Left kidney (tissue), 2 donors: ENCODE measurements around the gene WDR36. TPM values are rescaled to one million over a fixed set of nuclear protein-coding genes. Genes with fewer than 3 reads are reported as not detected.

ENCODE experiments used
- DNase-seq: peaks from one replicate; pipeline ENCODE4 v3.0.0-alpha.2; 2013
- polyA plus RNA-seq: library from polyadenylated mRNA; unstranded; fragments of 120-200 nt; gene quantifications from one replicate; pipeline ENCODE4 v1.2.1, GENCODE V29; 2013; ENCODE audit not compliant: insufficient read length

The WDR36 gene
- polyA plus RNA-seq, 1 donor, result 36.1 TPM

DNA sequence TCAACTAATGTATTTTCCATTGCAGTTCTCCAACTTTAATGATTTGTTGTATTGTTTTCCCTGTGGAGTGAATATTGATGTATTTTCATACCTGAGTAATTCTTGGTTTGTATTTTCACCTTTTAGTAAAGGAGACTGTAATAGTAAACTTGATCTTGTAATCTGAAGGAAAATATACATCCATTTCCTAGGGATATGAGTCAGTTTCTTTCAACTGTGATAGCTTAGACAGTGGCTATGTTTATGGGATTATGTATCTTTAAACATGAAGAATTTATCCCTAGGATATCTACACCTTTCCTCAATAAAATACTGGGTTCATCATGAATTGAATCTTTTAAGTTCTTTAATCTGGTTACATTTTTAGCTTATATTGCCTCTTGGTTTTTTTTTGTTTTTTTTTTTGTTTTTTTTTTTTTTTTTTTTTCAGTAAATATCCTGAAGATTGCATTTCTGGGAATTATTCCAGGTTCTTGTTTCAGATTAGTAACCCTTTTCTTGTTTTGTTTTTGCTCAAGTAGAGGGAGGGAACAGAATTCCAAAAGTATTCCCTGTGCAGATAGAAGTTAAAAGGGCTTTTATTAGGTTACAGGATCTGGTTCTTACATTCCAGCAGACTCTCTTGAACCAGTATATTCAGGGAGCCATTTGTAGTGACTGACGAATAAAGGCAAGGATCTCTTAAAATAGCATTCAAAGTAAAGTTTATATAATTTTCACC lies 7.1 kb downstream of the WDR36 start:
- DNase-seq, result no peak

DNA sequence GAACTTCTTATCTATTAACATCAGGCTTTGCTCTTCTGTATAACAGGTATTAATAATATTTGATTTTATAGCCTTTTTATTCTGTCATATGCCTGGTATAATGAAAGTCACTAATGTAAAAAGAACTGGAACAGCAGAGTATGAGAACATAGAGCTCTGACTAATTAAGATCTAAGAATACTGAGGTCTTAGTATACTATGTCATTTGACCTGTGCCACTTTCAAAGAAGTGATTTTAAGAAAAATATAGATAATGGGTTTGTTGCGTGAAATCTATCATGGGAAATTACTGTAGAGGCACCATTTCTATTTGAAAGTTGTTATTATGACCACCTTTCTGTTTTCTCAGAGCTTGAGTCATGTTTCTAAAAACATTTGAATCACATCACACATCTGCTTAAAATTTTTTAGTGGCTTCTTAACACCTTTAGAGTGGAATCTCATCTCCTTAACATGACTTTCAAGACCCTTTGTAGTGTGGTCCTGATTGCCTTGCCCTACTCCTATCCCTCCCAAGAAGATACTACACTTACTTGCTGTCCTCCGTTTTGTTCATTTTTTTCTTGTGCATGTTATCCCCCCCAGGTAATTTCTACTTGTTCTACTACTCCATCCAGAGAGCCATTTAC lies 14.3 kb downstream of the WDR36 start:
- no peak for DNase-seq

DNA sequence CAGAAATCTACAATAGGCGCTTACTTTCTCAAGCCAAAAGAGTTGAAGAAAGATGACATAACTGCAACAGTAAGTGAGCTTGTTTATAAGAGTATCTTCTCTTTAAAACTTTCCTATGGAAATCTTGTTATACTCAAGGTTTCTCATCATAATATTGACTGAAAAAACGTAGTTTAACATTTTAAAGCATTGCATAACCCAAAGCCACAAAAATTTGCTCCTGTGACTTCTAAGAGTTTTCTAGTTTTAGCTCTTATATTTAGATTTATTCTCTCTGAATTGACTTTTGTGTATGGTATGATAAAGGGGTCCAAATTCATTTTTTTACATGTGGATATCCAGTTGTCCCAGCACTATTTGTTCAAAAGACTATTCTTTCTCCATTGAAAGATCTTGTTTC lies 15.2 kb downstream of the WDR36 start:
- DNase-seq, result no peak

DNA sequence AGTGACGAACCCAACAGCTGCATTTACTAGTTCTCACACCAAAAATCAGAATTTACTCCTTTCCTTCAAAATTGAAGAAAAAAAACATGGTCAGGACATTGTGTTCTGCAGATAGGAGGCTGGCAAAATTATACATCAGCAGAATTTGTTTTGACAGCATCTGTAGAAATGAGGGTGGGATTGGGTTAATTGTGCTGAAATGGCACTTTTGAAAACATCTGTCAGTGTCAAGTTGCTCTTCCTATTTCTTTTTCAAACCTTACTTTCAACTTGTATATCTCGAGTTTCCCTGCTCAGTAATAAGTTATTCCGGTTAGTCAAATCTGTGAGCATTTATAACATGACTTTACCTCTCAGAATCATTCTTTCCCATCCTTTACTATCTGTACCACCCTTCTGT lies 19.8 kb downstream of the WDR36 start:
- no peak for DNase-seq

DNA sequence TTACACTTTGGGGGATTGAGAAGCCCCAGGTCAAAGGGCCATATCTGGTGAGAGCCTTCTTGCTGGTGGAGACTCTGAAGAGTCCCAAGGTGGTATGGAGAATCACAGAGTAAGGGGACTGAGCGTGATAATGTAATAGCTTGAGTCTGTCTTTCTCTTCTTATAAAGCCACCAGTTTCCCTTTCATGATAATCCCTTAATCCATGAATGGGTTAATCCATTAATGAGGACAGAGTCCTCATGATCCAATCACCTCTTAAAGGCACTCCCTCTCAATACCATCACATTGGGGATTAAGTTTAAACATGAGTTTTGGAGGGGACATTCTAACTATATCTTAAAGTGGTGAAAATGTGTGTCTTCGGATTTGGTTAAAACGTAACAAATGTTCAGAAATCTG lies 21.5 kb downstream of the WDR36 start:
- no peak for DNase-seq

DNA sequence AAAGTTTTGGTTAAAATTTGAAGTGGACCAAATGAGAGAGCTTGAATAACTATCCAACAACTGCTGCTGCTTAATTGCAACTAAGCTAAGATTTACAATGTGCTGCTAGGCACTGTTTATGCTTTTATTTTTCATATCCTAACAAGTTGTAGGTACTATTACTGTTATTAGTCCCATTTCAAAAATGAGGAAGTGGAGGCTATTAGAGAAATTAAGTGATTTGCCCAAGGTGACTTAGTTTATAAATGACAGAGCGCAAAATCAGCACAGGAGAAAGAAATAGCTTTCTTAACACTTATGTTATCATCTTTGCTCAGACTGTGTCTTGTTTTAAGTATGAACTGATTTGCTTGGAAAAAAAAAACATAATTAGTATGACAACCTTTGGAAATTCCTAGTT lies 23.1 kb downstream of the WDR36 start:
- DNase-seq, result no peak

DNA sequence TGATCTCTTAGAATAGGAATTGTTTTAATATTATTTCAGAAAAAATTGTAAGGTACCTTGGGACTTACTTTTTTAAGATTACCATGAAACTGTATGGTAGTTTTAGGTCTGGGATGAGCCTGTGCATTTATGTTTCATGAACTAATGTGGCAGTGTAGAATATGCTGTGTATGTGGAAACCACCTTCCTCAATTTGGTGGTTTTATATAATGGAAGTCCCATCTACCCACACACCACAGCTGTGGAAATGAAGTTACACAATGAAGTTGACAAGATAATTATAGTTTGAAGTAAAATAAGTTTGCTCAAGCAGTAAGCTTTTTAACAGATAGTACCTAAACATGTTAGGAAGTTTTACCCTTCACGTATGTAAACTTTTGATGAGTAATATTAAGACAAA lies 24.4 kb downstream of the WDR36 start:
- no peak for DNase-seq

DNA sequence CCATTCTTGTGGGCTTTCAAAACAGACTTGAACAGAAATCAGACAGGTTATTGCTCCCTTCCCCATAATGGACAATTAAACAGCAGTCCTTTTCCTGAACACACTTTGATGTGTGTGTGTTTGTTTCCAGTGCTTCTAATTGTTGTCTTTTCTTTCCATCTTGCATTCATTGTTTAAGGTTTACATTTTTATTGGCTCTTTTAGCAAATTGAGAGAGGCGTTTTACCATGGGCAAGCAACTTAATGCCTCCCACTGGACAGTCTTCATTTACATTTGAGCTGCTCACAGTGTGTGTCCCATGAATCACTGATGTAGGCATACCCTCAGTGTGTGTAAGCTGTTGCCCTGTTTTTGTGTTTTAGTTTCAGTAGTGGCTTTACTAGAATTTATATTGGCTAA lies 25.0 kb downstream of the WDR36 start:
- DNase-seq, result no peak

DNA sequence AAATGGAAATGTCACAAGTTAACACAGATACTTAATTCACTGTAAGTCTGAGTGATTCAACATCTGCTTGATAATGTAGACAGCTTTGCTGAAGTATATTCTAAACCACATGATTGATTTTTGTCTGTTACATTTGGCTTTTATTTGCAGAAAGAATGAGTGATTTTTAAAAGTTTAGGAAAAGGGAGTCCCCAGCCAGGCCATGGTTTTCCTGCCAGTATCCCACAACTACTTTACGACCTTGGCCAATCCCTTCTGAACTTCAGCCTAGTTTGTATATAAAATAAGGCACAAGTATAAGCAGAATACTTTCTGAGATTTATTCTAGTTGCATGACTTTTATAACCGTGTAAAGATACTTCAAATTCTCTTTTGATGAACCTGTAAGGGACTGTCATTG lies 27.1 kb downstream of the WDR36 start:
- DNase-seq, result no peak

DNA sequence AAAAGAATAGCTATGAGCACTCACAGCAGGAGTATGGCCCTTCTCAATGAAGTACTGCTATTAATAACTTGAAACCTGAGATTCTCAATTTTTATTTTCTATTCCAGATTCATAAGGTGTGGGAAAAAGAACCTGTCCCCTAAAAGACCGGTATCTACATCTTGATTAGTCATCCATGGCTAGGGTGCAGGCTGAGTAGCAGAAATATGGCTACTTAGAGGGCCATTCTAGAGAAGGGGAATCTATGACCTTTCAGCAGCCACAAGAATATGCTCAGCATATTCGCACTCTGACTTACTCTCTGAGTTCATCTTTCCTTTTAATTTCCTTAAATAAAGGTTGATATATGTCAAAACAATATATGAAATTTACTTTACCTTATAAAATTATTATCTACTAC lies 27.7 kb downstream of the WDR36 start:
- DNase-seq, result no peak

DNA sequence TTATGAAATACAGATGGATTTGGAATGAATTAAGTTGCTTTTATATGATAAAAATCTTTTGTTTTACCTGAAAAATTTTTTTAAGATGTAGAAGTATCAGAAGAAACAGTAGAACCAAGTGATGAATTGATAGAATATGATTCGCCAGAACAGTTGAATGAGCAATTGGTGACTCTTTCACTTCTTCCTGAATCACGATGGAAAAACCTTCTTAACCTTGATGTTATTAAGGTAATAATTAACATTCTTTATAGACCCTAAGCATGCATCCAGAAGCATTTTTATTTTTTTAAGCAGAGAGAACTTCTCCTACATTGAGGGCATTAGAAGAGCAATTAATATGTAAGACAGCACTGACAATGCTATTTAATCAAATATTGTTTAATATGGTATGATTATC lies 28.8 kb downstream of the WDR36 start:
- no peak for DNase-seq

DNA sequence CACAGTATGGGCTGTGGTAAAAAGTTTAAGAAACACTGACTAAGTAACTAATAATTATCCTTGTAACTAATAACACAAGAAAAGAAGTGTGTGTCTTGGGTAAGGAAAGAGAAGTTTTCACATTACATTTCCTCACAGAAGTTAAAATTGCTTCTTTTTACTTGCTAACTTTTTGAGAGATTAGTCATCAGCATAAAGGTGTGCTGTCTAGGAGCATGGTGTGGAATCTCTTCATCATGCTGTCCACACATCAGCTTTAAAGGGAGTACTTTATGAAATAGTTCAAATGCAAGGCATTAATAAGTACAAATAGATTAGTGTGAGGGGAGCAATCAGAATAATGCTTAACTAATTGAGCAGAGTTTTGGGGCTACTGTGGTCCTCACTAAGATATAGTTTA lies 29.8 kb downstream of the WDR36 start:
- no peak for DNase-seq

DNA sequence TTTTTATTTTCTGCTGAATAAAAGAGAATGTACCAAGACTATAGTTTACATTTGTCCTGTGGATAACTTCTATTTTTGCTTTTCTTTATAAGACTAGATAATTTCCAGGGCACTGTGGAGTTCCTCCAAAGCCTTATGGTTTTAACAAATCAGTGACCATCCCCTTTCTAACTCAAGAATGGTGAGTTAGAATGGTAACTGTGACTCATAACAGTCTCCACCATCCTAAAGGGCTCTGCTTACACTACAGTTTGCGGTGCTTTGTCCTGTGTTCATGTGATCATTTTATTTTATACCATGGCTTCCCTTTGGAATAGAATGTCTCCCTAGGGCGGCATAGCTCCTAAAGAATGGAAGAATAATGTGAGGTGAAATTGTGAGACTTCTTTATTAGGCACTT lies 30.2 kb downstream of the WDR36 start:
- DNase-seq, result no peak

DNA sequence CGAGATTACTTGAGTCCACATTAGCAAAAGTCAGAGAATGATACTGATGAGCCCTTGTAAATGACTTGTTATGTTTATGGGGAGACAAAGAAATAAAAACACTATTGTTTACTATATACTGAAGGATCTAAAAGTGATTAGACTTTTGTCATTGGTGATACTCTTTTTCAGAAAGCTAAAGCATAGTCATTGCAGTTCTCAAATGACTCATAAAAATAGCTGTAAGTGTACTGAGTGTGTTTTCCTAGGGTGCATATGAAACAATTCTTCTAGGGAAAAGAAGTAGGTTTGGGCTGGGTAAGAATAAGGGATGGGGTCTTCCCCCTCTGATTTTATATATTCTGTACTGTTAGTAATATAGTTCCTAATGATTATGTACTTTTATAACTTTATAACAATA lies 32.6 kb downstream of the WDR36 start:
- DNase-seq, result no peak

DNA sequence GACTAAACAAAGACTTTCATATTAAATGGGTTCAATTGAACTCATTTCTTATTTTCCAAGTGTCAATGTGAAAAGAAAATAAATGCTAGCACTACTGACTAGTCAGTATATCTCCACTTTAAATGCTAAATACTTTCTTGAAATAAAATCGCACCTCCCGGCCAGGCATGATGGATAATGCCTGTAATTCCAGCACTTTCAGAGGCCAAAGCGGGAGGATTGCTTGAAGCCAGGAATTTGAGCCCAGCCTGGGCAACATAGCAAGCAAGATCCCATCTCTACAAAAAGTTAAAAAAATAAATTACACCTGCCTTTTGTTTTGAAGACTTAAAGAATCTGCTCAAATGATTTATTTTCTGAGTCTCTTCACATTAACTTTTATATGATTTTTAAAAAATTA lies 34.7 kb downstream of the WDR36 start:
- no peak for DNase-seq

DNA sequence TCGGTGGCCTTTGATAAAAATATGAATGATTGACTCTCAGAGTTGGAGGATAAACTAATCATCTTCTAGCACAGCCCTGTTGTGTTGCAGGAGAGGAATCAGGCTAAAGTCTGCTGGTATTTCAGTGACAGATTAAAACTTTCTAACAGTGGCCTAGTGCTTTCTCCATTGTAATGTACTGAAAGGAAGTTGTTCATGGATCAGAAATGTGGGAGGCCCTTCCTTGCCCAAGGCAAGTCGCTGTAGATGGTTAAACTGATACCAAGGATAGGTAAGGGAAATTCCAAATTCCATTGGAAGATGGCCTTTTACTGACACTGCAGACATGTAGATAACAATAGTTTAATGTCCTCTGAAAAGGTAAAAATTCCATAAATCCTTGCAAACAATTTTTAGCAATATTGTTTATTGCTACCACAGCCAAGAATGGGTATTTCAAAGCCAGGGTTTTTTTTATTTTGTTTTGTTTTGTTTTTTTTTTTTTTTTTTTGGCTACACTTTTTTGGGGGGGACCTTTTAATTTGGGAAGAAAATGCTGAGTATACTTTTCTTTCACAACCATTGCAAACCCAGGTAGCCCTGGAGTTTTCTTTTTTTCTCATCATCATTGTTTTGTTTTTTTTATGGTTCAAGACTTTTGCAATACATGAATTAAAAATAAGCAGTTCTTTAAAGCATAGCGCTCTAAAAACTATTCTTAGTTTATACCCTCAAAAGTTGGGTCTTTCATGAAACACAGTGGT lies 35.5 kb downstream of the WDR36 start:
- DNase-seq, result no peak

DNA sequence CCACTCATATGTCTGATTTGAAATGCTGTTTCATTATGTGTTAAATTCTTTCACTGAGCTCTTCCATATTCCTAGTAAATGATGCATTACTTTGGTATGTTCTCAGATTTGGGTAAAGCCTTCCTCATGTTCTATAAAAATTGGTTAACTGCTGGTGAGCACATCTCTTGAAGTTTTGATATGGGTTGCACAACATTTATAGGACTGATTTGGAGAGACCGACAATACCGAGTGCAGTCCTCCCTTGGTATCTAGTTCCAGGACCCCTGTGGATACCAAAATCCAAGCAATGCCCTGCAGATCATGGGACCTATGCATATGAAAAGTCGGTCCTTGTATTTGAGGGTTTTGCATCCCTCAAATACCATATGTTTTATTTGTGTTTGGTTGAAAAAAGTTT lies 37.8 kb downstream of the WDR36 start:
- DNase-seq, result no peak

DNA sequence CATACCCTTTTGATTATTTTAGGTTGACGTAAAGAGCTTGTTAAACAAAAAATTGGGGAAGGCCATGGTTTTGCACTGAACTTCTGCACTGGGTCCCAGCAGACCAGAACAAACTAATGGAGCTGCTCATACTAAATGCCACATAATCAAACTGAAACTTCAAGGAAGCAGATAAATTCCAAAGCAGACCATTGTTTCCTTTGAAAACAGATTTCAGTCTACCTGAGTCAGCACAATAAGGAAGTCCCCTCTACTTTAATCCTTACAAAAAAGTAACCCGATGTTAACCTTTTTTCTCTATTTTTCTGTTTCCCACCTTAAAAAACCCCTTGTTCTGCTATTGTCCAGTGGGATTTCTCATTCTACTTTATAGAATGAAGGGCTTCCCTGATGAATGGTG lies 39.2 kb downstream of the WDR36 start:
- DNase-seq, result no peak

DNA sequence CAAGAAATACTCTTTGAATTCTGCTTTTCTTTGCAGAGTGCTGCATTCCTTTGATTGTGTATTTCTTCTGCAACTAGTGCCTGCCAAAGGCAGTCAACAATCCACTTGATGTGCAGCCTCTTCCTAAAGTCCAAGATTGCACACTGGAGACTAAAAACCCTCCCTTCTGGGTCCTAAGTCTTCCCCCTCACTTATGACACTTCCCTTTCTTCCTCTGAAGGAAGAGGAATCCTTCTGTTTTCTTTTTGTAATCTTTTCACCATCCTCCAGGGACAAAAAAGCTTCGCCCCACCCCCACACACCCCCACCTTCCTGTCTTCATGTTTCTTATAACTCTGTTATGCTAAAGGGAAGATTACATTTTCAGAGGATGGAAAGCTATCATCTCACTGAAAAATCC lies 39.9 kb downstream of the WDR36 start:
- DNase-seq, result no peak

DNA sequence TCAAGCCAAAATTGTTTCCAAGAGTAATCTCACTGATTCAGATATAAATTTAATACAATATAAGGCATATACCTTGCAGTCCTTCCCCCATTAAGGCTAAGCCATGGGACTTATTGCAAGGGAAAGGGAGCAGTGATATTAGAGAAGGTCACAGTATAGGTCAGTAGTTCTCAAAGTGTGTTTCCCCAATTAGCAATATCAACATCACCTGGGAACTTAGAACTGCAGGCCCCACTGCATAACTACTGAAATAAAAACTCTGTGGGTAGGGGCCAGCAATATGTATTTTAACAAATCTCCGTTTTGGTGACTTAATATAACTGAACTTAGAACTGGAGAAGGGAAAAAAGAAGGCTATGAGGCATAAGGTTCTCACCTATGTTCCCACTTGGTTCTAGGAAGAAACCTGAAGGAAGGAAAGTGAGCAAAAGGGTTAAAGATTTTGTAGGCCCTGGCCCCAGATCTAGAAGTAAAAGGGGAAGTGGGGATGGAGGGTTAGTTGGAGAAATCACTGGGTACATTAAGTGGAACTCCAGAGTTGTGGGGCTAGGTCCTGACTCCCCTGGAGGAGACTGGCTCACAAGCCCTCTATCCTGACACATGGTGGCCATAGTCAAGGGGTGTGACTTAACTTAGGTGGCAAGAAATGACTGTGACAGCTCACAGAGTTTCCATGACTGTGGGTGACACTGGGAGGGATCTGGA lies 40.7 kb downstream of the WDR36 start:
- DNase-seq, result no peak

DNA sequence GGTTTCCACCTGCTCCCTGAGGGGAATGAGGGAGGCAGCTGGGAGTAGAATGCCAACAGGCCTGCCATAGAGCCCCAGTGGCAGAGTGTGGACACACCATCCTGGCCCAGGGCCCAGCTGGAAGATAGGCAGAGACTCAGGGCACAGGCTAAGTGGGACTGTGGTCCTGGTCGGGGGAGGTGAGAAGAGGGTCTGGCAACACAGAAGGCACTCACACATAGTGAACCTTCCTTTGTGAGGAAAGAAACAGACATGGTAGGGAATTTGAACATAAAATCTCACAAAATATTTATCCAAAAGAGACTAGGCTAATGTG lies 41.2 kb downstream of the WDR36 start:
- DNase-seq, result no peak

DNA sequence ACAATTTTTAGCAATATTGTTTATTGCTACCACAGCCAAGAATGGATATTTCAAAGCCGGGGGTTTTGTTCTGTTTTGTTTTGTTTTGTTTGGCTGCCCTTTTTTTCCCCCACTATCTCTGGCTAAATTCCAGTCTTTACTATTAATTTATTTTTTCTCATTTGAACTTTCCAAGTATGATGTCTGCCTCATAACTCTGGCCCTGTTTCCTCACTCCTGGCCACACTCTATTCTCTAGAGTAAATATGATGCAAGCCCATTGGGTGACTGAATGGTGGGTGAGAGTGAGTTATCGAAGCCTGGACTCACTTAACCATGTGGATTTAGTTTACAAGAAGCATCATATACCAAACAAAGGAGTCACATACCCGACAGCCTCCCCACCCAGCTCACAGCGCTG lies 41.9 kb downstream of the WDR36 start:
- no peak for DNase-seq

DNA sequence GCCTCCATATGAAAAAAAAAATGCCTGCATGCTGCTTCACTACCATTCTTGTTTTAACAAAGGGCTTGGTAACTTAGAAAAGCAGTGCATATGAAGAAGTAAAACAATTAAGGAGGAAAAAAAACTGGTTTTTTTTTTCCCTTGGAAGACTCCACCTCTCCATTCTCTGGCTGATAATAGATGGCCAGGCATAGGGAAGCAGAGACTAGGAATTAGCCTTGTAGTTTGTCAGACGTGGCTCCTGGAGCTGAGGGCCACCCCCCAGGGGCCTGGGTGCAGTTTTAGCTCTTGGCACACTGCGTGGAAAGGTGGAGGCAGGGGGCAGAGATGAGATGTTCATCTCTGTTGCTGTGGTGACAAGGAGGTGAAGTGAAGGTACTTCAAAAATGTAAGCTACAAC lies 42.7 kb downstream of the WDR36 start:
- no peak for DNase-seq
